HepG2 (cell line): Measurements from ENCODE around the gene MAPK8. TPM values are rescaled to one million over a fixed set of nuclear protein-coding genes. Genes with fewer than 3 reads are reported as not detected.

Source experiments
- ATAC-seq: fragments of 200-7000 bp; cut with Tn5 transposase; 3 replicates; pipeline ENCODE4 v1.9.1; 2020; ENCODE audit warnings: mild to moderate bottlenecking, moderate library complexity
- BruUV-seq: library from RNA; stranded (reverse); fragments of 400-500 nt; replicated peaks from 2 replicates; lab custom pipeline; 2021; lab: Mats Ljungman, UMichigan
- CTCF ChIA-PET: fragments of 300-600 bp; formaldehyde crosslinking; extraction: SDS; loops from one replicate; lab custom pipeline; 2021; ENCODE audit warnings: low total read pairs, inconsistent platforms, low intra/inter-chr PET ratio; lab: Yijun Ruan, JAX
- POLR2A ChIA-PET: fragments of 350-600 bp; sonication (Branson Sonifier 250); formaldehyde crosslinking; loops from one replicate; lab custom pipeline; 2020; ENCODE audit warnings: antibody characterized with exemption, inconsistent platforms; lab: Yijun Ruan, JAX
- DNase-seq: peaks from one replicate; pipeline ENCODE4 v3.0.0-alpha.2; 2015; ENCODE audit warnings: low spot score
- FAIRE-seq: peaks from 3 replicates; lab custom pipeline; 2011; peaks lifted over from hg19 to GRCh38; lab: Jason Lieb, UNC
- H2AFZ ChIP-seq: one replicate; pipeline ENCODE4 v1.6.1; 2011; ENCODE audit warnings: low read length, inconsistent platforms
- H3K27ac ChIP-seq: fragments of 300-600 bp; 3 replicates; pipeline ENCODE4 v1.8.0; 2011; ENCODE audit warnings: mixed run types, mild to moderate bottlenecking, mixed read lengths, low read length, inconsistent platforms; ENCODE audit not compliant: insufficient read depth; ENCODE audit errors: extremely low read length
- H3K27me3 ChIP-seq, 2 experiments: fragments of 200-600 bp in 1 of 2; 2 replicates in 1 of 2; 3 replicates in 1 of 2; pipeline versions ENCODE4 v1.6.0 to v1.8.0; 2011; ENCODE audit warnings: low read length in 2 of 2, mild to moderate bottlenecking in 2 of 2, moderate library complexity in 2 of 2, inconsistent platforms in 1 of 2; ENCODE audit not compliant: insufficient read depth in 2 of 2, control insufficient read depth in 1 of 2
- H3K36me3 ChIP-seq, 2 experiments: fragments of 200-600 bp in 1 of 2; replicated peaks in 1 of 2; 2 replicates in 1 of 2; 3 replicates in 1 of 2; pipeline versions ENCODE4 v1.5.1 to v1.8.0; 2011; ENCODE audit warnings: low read length in 2 of 2, inconsistent platforms in 1 of 2; ENCODE audit not compliant: insufficient read depth in 2 of 2, control insufficient read depth in 1 of 2
- H3K4me1 ChIP-seq: 2 replicates; pipeline ENCODE4 v1.5.1; 2012; ENCODE audit warnings: low read length, inconsistent platforms; ENCODE audit not compliant: insufficient read depth
- H3K4me2 ChIP-seq: 2 replicates; pipeline ENCODE4 v1.6.0; 2011; ENCODE audit warnings: low read depth, low read length, inconsistent platforms
- H3K4me3 ChIP-seq, 3 experiments: fragments of 200-600 bp in 1 of 3; sonication (generic), shearing (Covaris generic) in 1 of 3; replicated peaks in 1 of 3; 2 replicates each; pipeline ENCODE4 v1.5.1; 2011 to 2016; ENCODE audit warnings: low read length in 3 of 3, inconsistent platforms in 2 of 3, low read depth in 2 of 3, mild to moderate bottlenecking in 2 of 3, control low read depth in 1 of 3, mixed read lengths in 1 of 3; ENCODE audit not compliant: insufficient read depth in 1 of 3
- H3K79me2 ChIP-seq: one replicate; pipeline ENCODE4 v1.6.1; 2011; ENCODE audit warnings: low read length, inconsistent platforms; ENCODE audit not compliant: insufficient read depth
- H3K9ac ChIP-seq: 2 replicates; pipeline ENCODE4 v1.6.0; 2011; ENCODE audit warnings: mild to moderate bottlenecking, low read depth, low read length, inconsistent platforms; ENCODE audit not compliant: insufficient read depth
- H3K9me3 ChIP-seq: 2 replicates; pipeline ENCODE4 v1.5.1; 2012; ENCODE audit warnings: mild to moderate bottlenecking, low read length
- H4K20me1 ChIP-seq: 2 replicates; pipeline ENCODE4 v1.6.0; 2011; ENCODE audit warnings: inconsistent platforms, mild to moderate bottlenecking, low read length, moderate library complexity; ENCODE audit not compliant: insufficient read depth
- AGO2 ChIP-seq: fragments of 200-400 bp; formaldehyde crosslinking; optimal IDR thresholded peaks from 2 replicates; pipeline ENCODE3; 2017; ENCODE audit warnings: mild to moderate bottlenecking, low read depth, low read length, moderate library complexity
- AKAP8 ChIP-seq: sonication (generic); formaldehyde crosslinking; IDR thresholded peaks from 2 replicates; pipeline ENCODE4 v1.5.1; 2020; ENCODE audit warnings: mild to moderate bottlenecking, missing genetic modification reagents
- FOXA1 ChIP-seq, 2 experiments: fragments of 450-650 bp in 1 of 2; sonication (generic) in 1 of 2; formaldehyde crosslinking in 1 of 2; IDR thresholded peaks; 2 replicates each; pipeline versions ENCODE4 v1.4.0 to v1.6.1; 2016 to 2020; ENCODE audit warnings: missing genetic modification reagents in 1 of 2
- FOXP1 ChIP-seq, 2 experiments: fragments of 450-650 bp in 1 of 2; IDR thresholded peaks; 2 replicates each; pipeline ENCODE4 v1.6.1; 2017 to 2018; ENCODE audit warnings: antibody characterized with exemption in 1 of 2
- IKZF4 ChIP-seq: sonication (generic); formaldehyde crosslinking; IDR thresholded peaks from 2 replicates; pipeline ENCODE4 v1.5.1; 2020; ENCODE audit warnings: borderline replicate concordance, mild to moderate bottlenecking, low read depth, missing genetic modification reagents; ENCODE audit errors: not compliant biosample characterization
- JUN ChIP-seq: sonication (generic); formaldehyde crosslinking; IDR thresholded peaks from 2 replicates; pipeline ENCODE4 v1.4.0; 2020; ENCODE audit warnings: mild to moderate bottlenecking, missing genetic modification reagents
- RORA ChIP-seq: sonication (generic); formaldehyde crosslinking; IDR thresholded peaks from 2 replicates; pipeline ENCODE4 v1.5.0; 2020; ENCODE audit warnings: mild to moderate bottlenecking, missing genetic modification reagents, moderate library complexity
- SRF ChIP-seq: IDR thresholded peaks from 2 replicates; pipeline ENCODE4 v1.6.1; 2011; ENCODE audit warnings: mild to moderate bottlenecking, low read depth, low read length, moderate library complexity
- STAT5B ChIP-seq: sonication (generic); formaldehyde crosslinking; IDR thresholded peaks from 2 replicates; pipeline ENCODE4 v1.4.0; 2020; ENCODE audit warnings: missing genetic modification reagents
- TAF15 ChIP-seq: fragments of 200-400 bp; formaldehyde crosslinking; IDR thresholded peaks from one replicate; pipeline ENCODE4 v1.6.1; 2018; ENCODE audit warnings: mild to moderate bottlenecking, low read depth, low read length; ENCODE audit not compliant: poor library complexity, severe bottlenecking
- TFAP4 ChIP-seq: sonication (generic); IDR thresholded peaks from 2 replicates; pipeline ENCODE4 v1.6.1; 2016; ENCODE audit warnings: low read depth, borderline replicate concordance
- THAP11 ChIP-seq: IDR thresholded peaks from 2 replicates; pipeline ENCODE4 v1.6.1; 2016; ENCODE audit warnings: missing biosample characterization, missing genetic modification reagents
- ZNF30 ChIP-seq: sonication (generic); formaldehyde crosslinking; IDR thresholded peaks from 2 replicates; pipeline ENCODE4 v1.5.0; 2020; ENCODE audit warnings: mild to moderate bottlenecking, missing genetic modification reagents
- ZNF446 ChIP-seq: sonication (generic); formaldehyde crosslinking; IDR thresholded peaks from 2 replicates; pipeline ENCODE4 v1.5.0; 2020; ENCODE audit warnings: mild to moderate bottlenecking, missing genetic modification reagents
- ZNF777 ChIP-seq: sonication (generic); formaldehyde crosslinking; IDR thresholded peaks from 2 replicates; pipeline ENCODE4 v1.4.0; 2020; ENCODE audit warnings: missing genetic modification reagents
- WGBS: methylation state at CpG from one replicate; pipeline ENCODE4 v1.1.6; 2017; ENCODE audit warnings: low lambda C conversion rate; 5-methylcytosine and 5-hydroxymethylcytosine counted together
- in situ Hi-C: cut with HindIII; loops from 2 replicates; pipeline ENCODE4 v1.10.0; 2017; ENCODE audit warnings: low pct_unique_long_range_greater_than_20kb; ENCODE audit not compliant: extremely low pct_ligation_motif_present
- intact Hi-C: fragments of 100-400 bp; cut with micrococcal nuclease; formaldehyde crosslinking; loops from one replicate; pipeline ENCODE4 v1.10.0; 2022; ENCODE audit not compliant: unreplicated experiment
- polyA plus RNA-seq, 8 experiments: library from polyadenylated mRNA; depleted of rRNA in 3 of 8; stranded (reverse) in 7 of 8; unstranded in 1 of 8; fragments of >200 nt; fragmentation: Illumina TruSeq in 4 of 8; extraction: Trizol in 4 of 8; gene quantifications; 2 replicates each; pipeline versions ENCODE4 v1.2.1 to v1.2.3, GENCODE V29; 2011 to 2016; ENCODE audit warnings: low read depth in 4 of 8, missing spikeins in 1 of 8, mixed read lengths in 1 of 8; ENCODE audit not compliant: insufficient read depth in 1 of 8
- total RNA-seq, 5 experiments: library from RNA; depleted of rRNA; stranded (reverse); fragments of >200 nt; fragmentation: Illumina TruSeq; extraction: Trizol; gene quantifications; 2 replicates each; pipeline ENCODE4 v1.2.3, GENCODE V29; 2016; ENCODE audit warnings: low read depth in 1 of 5

Gene MAPK8
- total and polyA plus RNA-seq, 2 of the 13 experiments (the other 11 are each of a cell fraction or from before 2014, with no cell fraction given): 41.6 to 47.3 TPM

- H3K27me3 ChIP-seq: peaks cover 3% of the 10 kb centered on the region in 2 experiments; a peak in 4 of 5 replicates
- no peaks in the 10 kb centered on the region for H3K36me3 ChIP-seq
- in situ Hi-C loops (loop anchor here (5.0 kb wide), 1 partner anchor 86 kb away; no protein-coding TSS in a partner anchor), intact Hi-C loops (no loop called here)
- ChIA-PET CTCF (no interaction called here), POLR2A (no interaction called here)
- no TSS peak for BruUV-seq
- no peaks in the 10 kb centered on the region for H3K79me2 ChIP-seq
- no peak overlapping the region for H3K27ac ChIP-seq
- no peak overlapping the region for H3K4me3 ChIP-seq
- no peaks in the 10 kb centered on the region for H3K9me3 ChIP-seq
- FAIRE-seq (no peak), ATAC-seq (no peak), DNase-seq (no peak)
- WGBS: 5% methylated on average over 3 of the region's 4 CpGs
- no peak overlapping the region for H3K9ac ChIP-seq
- no peak overlapping the region for H2AFZ ChIP-seq
- H3K4me2 ChIP-seq: no peak overlapping the region
- H4K20me1 ChIP-seq: no peaks in the 10 kb centered on the region
- TF ChIP-seq ZNF777 (CRISPR knock-in tag): no peak
- TF ChIP-seq AKAP8 (CRISPR knock-in tag): no peak
- no peak for TF ChIP-seq FOXP1 (IDR thresholded peaks at IDR 0.05)
- no peak for TF ChIP-seq FOXP1 (CRISPR knock-in tag; IDR thresholded peaks at IDR 0.05)
- TF ChIP-seq IKZF4: no peak
- TF ChIP-seq STAT5B (CRISPR knock-in tag): no peak
- no peak for TF ChIP-seq JUN (CRISPR knock-in tag)
- TF ChIP-seq ZNF30 (CRISPR knock-in tag): no peak
- no peak for TF ChIP-seq TFAP4
- TF ChIP-seq RORA (CRISPR knock-in tag): no peak
- no peak for TF ChIP-seq FOXA1 (IDR thresholded peaks at IDR 0.05)
- TF ChIP-seq FOXA1 (CRISPR knock-in tag; IDR thresholded peaks at IDR 0.05): no peak
- TF ChIP-seq THAP11 (CRISPR knock-in tag): no peak
- no peak for TF ChIP-seq AGO2
- TF ChIP-seq TAF15: no peak
- TF ChIP-seq ZNF446 (CRISPR knock-in tag): no peak
- no peak for TF ChIP-seq SRF
- H3K4me1 ChIP-seq: peaks cover 22% of the 10 kb centered on the region
These were observed 142.3 kb downstream of the MAPK8 start for GRCh38 chr10:48448796-48449195.
